GM10248 (cell line): ENCODE data around the gene SLC35F3.

ENCODE experiments used
- CTCF ChIA-PET: fragments of 300-600 bp; sonication (Branson Sonifier 250); formaldehyde crosslinking; extraction: SDS; loops from one replicate; lab custom pipeline; 2021; ENCODE audit warnings: antibody characterized with exemption; lab: Yijun Ruan, JAX
- POLR2A ChIA-PET: fragments of 350-650 bp; sonication (Branson Sonifier 250); formaldehyde crosslinking; extraction: SDS; loops from one replicate; lab custom pipeline; 2020; ENCODE audit warnings: antibody characterized with exemption; lab: Yijun Ruan, JAX
- DNase-seq: peaks from one replicate; pipeline ENCODE4 v3.0.0; 2012; ENCODE audit errors: extremely low spot score
- TF ChIP-seq, protein P1 (sequence below): IDR thresholded peaks from 2 replicates; pipeline ENCODE4 v1.5.1; 2012; ENCODE audit warnings: mild to moderate bottlenecking, low read depth; ENCODE audit errors: extremely low read depth, missing control alignments, control extremely low read depth

Gene SLC35F3

DNA sequence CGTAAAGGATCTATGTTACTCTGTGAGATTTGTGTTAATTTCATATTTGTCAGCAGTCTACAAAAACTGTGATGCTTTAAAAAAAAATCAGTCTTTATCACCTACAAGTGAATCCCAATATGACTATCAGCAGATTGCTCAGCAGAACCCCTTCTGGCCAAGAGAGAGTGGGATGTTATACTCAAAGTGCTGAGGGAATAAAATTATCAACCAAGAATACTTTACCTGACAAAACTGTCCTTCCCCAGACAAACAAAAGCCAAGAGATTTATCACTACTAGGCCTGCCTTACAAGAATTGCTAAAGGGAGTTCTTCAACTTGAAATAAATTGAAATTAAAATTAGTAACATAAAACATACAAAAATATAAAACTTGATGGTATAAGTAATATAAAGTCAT lies 105.2 kb downstream of the SLC35F3 start:
- ChIA-PET POLR2A (no interaction called here), CTCF (interaction anchor here (1.6 kb wide), 1 partner anchor 14 kb away, joined by 4 read pairs; no protein-coding TSS in a partner anchor)
- TF ChIP-seq, protein P1, sequence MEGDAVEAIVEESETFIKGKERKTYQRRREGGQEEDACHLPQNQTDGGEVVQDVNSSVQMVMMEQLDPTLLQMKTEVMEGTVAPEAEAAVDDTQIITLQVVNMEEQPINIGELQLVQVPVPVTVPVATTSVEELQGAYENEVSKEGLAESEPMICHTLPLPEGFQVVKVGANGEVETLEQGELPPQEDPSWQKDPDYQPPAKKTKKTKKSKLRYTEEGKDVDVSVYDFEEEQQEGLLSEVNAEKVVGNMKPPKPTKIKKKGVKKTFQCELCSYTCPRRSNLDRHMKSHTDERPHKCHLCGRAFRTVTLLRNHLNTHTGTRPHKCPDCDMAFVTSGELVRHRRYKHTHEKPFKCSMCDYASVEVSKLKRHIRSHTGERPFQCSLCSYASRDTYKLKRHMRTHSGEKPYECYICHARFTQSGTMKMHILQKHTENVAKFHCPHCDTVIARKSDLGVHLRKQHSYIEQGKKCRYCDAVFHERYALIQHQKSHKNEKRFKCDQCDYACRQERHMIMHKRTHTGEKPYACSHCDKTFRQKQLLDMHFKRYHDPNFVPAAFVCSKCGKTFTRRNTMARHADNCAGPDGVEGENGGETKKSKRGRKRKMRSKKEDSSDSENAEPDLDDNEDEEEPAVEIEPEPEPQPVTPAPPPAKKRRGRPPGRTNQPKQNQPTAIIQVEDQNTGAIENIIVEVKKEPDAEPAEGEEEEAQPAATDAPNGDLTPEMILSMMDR = no peak
- DNase-seq = no peak

DNA sequence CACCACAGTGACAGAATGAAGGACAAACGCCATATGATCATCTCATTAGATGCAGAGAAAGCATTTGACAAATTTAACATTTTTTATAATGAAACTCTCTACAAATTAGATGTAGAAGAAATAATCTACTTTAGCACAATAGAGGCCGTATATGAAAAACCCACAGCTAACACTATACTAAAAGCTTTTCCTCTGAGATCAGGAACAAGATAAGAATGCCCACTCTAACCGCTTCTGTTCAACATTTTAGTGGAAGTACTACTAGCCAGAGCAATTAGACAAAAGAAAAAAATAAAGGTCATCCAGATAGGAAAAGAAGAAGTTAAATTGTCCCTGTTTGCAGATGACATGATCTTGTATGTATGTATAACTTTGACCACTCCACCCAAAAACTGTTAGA lies 109.7 kb downstream of the SLC35F3 start:
- no peak for DNase-seq
- TF ChIP-seq, protein P1 = no peak
- POLR2A ChIA-PET = no interaction called here
- CTCF ChIA-PET = no interaction called here

DNA sequence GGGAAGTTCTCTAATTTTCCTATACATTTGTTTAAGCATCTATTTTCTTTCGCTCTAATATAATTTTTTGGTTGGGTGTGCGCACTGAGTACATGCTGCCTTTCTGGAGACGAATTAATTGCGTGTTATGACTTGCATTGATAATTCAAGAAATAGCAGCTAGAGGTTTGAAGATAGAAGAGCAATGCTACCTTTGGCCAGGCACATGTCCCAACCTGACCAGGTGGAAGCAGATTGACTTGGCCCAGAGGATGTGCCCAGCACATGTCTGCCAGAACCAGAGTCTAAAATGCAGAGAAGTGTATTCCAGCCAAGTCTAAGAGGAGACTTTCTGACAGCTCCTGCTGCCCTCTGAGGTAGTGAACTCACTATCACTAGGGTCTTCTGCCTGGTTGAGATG lies 114.3 kb downstream of the SLC35F3 start:
- no peak for DNase-seq
- ChIA-PET CTCF (interaction anchor here (0.8 kb wide), 1 partner anchor 17 kb away, joined by 3 read pairs; no protein-coding TSS in a partner anchor), POLR2A (no interaction called here)
- TF ChIP-seq, protein P1 = no peak

DNA sequence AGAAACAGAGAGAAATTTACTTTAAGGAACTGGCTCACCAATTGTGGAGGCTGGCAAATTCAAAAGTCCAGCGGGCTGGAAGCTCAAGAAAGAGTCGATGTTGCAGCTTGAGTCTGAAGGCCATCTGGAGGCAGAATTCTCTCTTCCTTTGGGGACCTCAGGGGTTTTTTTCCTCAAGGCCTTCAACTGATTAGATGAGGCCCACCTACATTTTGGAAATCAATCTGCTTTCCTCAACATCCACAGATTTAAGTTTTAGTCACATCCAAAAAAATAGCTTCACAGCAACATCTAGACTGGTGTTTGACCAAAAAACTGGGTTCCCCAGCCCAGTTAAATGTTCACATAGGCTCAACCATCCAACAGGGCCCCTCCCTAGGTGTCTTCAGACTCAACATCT lies 114.9 kb downstream of the SLC35F3 start:
- CTCF ChIA-PET = interaction anchor here (0.8 kb wide), 1 partner anchor 16 kb away, joined by 3 read pairs; no protein-coding TSS in a partner anchor
- TF ChIP-seq, protein P1 = no peak
- no peak for DNase-seq
- POLR2A ChIA-PET = no interaction called here

DNA sequence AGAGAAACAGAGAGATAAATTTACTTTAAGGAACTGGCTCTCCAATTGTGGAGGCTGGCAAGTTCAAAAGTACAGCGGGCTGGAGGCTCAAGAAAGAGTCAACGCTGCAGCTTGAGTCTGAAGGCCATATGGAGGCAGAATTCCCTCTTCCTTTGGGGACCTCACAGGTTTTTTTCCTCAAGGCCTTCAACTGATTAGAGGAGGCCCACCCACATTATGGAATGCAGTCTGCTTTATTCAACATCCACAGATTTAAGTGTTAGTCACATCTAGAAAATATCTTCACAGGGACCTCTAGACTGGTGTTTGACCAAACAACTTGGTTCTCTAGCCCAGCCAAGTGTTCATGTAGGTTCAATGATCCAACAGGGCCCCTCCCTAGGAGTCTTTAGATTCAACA lies 117.8 kb downstream of the SLC35F3 start:
- CTCF ChIA-PET = no interaction called here
- TF ChIP-seq, protein P1 = no peak
- DNase-seq = no peak
- POLR2A ChIA-PET = no interaction called here

DNA sequence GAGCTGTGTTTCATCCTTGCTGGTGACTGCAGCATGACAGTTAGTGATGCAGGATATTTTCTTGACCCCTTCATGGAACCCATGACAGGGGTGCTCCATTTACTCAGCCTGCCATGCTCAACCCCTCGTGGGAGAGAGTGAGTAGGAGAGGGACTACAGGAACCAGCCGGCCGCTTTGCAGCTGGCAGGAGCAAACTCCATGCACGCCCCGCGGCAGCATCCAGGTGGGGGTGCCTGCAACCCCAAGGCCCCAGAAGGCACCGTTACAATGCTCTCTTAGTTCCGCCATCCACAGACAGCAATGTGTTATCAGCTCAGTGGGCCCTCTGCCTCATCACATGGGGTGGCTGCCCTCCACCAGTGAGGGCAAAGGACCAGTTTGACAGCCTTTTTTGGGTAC lies 135.1 kb downstream of the SLC35F3 start:
- ChIA-PET POLR2A (no interaction called here), CTCF (no interaction called here)
- TF ChIP-seq, protein P1 = no peak
- DNase-seq = no peak
